HepG2 (cell line): ENCODE data around the gene ZNF154.

Experiments used
- CTCF ChIP-seq: sonication (generic); formaldehyde crosslinking; IDR thresholded peaks from 2 replicates; pipeline ENCODE4 v1.5.0; 2020; ENCODE audit warnings: mild to moderate bottlenecking, missing genetic modification reagents, moderate library complexity
- NFE2 ChIP-seq: sonication (generic); formaldehyde crosslinking; IDR thresholded peaks from 2 replicates; pipeline ENCODE4 v1.4.0; 2020; ENCODE audit warnings: missing genetic modification reagents
- RXRA ChIP-seq: sonication (generic); formaldehyde crosslinking; IDR thresholded peaks from 2 replicates; pipeline ENCODE4 v1.5.1; 2020; ENCODE audit warnings: missing genetic modification reagents
- ZNF124 ChIP-seq: sonication (generic); formaldehyde crosslinking; IDR thresholded peaks from 2 replicates; pipeline ENCODE4 v1.4.0; 2020; ENCODE audit warnings: missing genetic modification reagents

GRCh38 chr19:57754091-57754673 lies 45.2 kb upstream of the ZNF154 start:
- TF ChIP-seq ZNF124 (CRISPR knock-in tag), result no peak
- no peak for TF ChIP-seq RXRA (CRISPR knock-in tag)
- no peak for TF ChIP-seq CTCF
- TF ChIP-seq NFE2 (CRISPR knock-in tag), result no peak
